ENCODE measurements around the gene KIR3DL1.
"Not testable (repeated sequence)": the region's sequence is repeated elsewhere in the genome, so short reads cannot be mapped to it uniquely, and the experiment has no call there.

The KIR3DL1 gene

GRCh38 chr19:54850930-54851329, 34.7 kb downstream of the KIR3DL1 start:
- Histone ChIP-seq H3K27ac (no peak overlapping the region), H3K4me3 (no peak overlapping the region), H3K36me3 (ENCODE audit: insufficient read depth, low read length) (no peaks in the 10 kb centered on the region), H3K9me3 (ENCODE audit: low read depth, low read length) (no peaks in the 10 kb centered on the region), H3K9ac (ENCODE audit: insufficient read length) (no peak overlapping the region)
- TF ChIP-seq POLR2AphosphoS5 (IDR thresholded peaks at IDR 0.05; ENCODE audit: borderline replicate concordance, low read depth, low read length) (no peak), FOXP2 (optimal IDR thresholded peaks at IDR 0.05; ENCODE audit: control extremely low read depth, extremely low read length, insufficient read depth) (no peak), EZH2 (IDR thresholded peaks at IDR 0.05) (no peak)
- DNase-seq (ENCODE audit: low read depth, low spot score), result no peak

GRCh38 chr19:54851353-54851752, 35.1 kb downstream of the KIR3DL1 start:
- no peak for TF ChIP-seq POLR2AphosphoS5 (IDR thresholded peaks at IDR 0.05; ENCODE audit: borderline replicate concordance, low read depth, low read length)
- DNase-seq (ENCODE audit: low read depth, low spot score), result no peak
- no peak overlapping the region for H3K9ac ChIP-seq (ENCODE audit: insufficient read length)
- no peaks in the 10 kb centered on the region for H3K36me3 ChIP-seq (ENCODE audit: insufficient read depth, low read length)
- no peak overlapping the region for H3K27ac ChIP-seq
- H3K4me3 ChIP-seq, result no peak overlapping the region
- H3K9me3 ChIP-seq (ENCODE audit: low read depth, low read length), result no peaks in the 10 kb centered on the region

- H3K27ac ChIP-seq; H3K9ac ChIP-seq (ENCODE audit: insufficient read length); H3K36me3 ChIP-seq (ENCODE audit: insufficient read depth, low read length); DNase-seq (ENCODE audit: low read depth, low spot score); H3K9me3 ChIP-seq (ENCODE audit: low read depth, low read length); H3K4me3 ChIP-seq: not testable (repeated sequence)
These were observed 39.0 kb downstream of the KIR3DL1 start for GRCh38 chr19:54855241-54855640.

GRCh38 chr19:54858476-54858875, 42.2 kb downstream of the KIR3DL1 start:
- H3K9ac ChIP-seq (ENCODE audit: insufficient read length); H3K4me3 ChIP-seq; H3K9me3 ChIP-seq (ENCODE audit: low read depth, low read length); H3K36me3 ChIP-seq (ENCODE audit: insufficient read depth, low read length); H3K27ac ChIP-seq; DNase-seq (ENCODE audit: low read depth, low spot score): not testable (repeated sequence)

GRCh38 chr19:54859421-54859820, 43.2 kb downstream of the KIR3DL1 start:
- DNase-seq (ENCODE audit: low read depth, low spot score), result not testable (repeated sequence)

GRCh38 chr19:54863459-54863858, 47.2 kb downstream of the KIR3DL1 start:
- not testable (repeated sequence) for H3K36me3 ChIP-seq (ENCODE audit: insufficient read depth, low read length)

More at GRCh38 chr19:54859421-54859820, 43.2 kb downstream of the KIR3DL1 start:
- H3K9ac ChIP-seq (ENCODE audit: insufficient read length); H3K27ac ChIP-seq; H3K36me3 ChIP-seq (ENCODE audit: insufficient read depth, low read length); H3K9me3 ChIP-seq (ENCODE audit: low read depth, low read length); H3K4me3 ChIP-seq: not testable (repeated sequence)

GRCh38 chr19:54871696-54872095, 55.4 kb downstream of the KIR3DL1 start:
- H3K9ac ChIP-seq (ENCODE audit: insufficient read length), result no peak overlapping the region
- TF ChIP-seq FOXP2 (optimal IDR thresholded peaks at IDR 0.05; ENCODE audit: control extremely low read depth, extremely low read length, insufficient read depth), result no peak
- no peak for TF ChIP-seq POLR2AphosphoS5 (IDR thresholded peaks at IDR 0.05; ENCODE audit: borderline replicate concordance, low read depth, low read length)
- TF ChIP-seq EZH2 (IDR thresholded peaks at IDR 0.05), result no peak
- no peak for DNase-seq (ENCODE audit: low read depth, low spot score)
- H3K36me3 ChIP-seq (ENCODE audit: insufficient read depth, low read length), result no peaks in the 10 kb centered on the region
- no peak overlapping the region for H3K4me3 ChIP-seq
- H3K9me3 ChIP-seq (ENCODE audit: low read depth, low read length), result no peaks in the 10 kb centered on the region
- no peak overlapping the region for H3K27ac ChIP-seq

More at GRCh38 chr19:54863459-54863858, 47.2 kb downstream of the KIR3DL1 start:
- H3K4me3 ChIP-seq; H3K27ac ChIP-seq; H3K9me3 ChIP-seq (ENCODE audit: low read depth, low read length); H3K9ac ChIP-seq (ENCODE audit: insufficient read length); DNase-seq (ENCODE audit: low read depth, low spot score): not testable (repeated sequence)

- no peak for DNase-seq (ENCODE audit: low read depth, low spot score)
- Histone ChIP-seq H3K9ac (ENCODE audit: insufficient read length) (no peak within 1 kb of the TSS), H3K27ac (no peak within 1 kb of the TSS), H3K36me3 (ENCODE audit: insufficient read depth, low read length) (no peaks in the 10 kb centered on the region), H3K4me3 (no peak within 1 kb of the TSS), H3K9me3 (ENCODE audit: low read depth, low read length) (no peaks in the 10 kb centered on the region)
- TF ChIP-seq EZH2 (IDR thresholded peaks at IDR 0.05), result no peak
- TF ChIP-seq FOXP2 (optimal IDR thresholded peaks at IDR 0.05; ENCODE audit: control extremely low read depth, extremely low read length, insufficient read depth), result no peak
- TF ChIP-seq POLR2AphosphoS5 (IDR thresholded peaks at IDR 0.05; ENCODE audit: borderline replicate concordance, low read depth, low read length), result no peak
These were observed 57.7 kb downstream of the KIR3DL1 start, which contains the start of gene FCAR for GRCh38 chr19:54873990-54874389. Gene FCAR, plus strand, starts transcription at chr19:54874235. Its CDS starts 55 bp downstream, at chr19:54874290.

- H3K9ac ChIP-seq (ENCODE audit: insufficient read length), result no peak overlapping the region
- H3K9me3 ChIP-seq (ENCODE audit: low read depth, low read length), result no peaks in the 10 kb centered on the region
- H3K27ac ChIP-seq, result no peak overlapping the region
- DNase-seq (ENCODE audit: low read depth, low spot score), result no peak
- no peaks in the 10 kb centered on the region for H3K36me3 ChIP-seq (ENCODE audit: insufficient read depth, low read length)
- no peak overlapping the region for H3K4me3 ChIP-seq
- no peak for TF ChIP-seq EZH2 (IDR thresholded peaks at IDR 0.05)
- TF ChIP-seq FOXP2 (optimal IDR thresholded peaks at IDR 0.05; ENCODE audit: control extremely low read depth, extremely low read length, insufficient read depth), result no peak
- TF ChIP-seq POLR2AphosphoS5 (IDR thresholded peaks at IDR 0.05; ENCODE audit: borderline replicate concordance, low read depth, low read length), result no peak
These were observed 59.2 kb downstream of the KIR3DL1 start for GRCh38 chr19:54875506-54875905.

- Histone ChIP-seq H3K9ac (ENCODE audit: insufficient read length) (no peak overlapping the region), H3K27ac (no peak overlapping the region), H3K9me3 (ENCODE audit: low read depth, low read length) (no peaks in the 10 kb centered on the region), H3K36me3 (ENCODE audit: insufficient read depth, low read length) (no peaks in the 10 kb centered on the region), H3K4me3 (no peak overlapping the region)
- no peak for TF ChIP-seq POLR2AphosphoS5 (IDR thresholded peaks at IDR 0.05; ENCODE audit: borderline replicate concordance, low read depth, low read length)
- TF ChIP-seq EZH2 (IDR thresholded peaks at IDR 0.05), result no peak
- no peak for TF ChIP-seq FOXP2 (optimal IDR thresholded peaks at IDR 0.05; ENCODE audit: control extremely low read depth, extremely low read length, insufficient read depth)
- DNase-seq (ENCODE audit: low read depth, low spot score), result no peak
These were observed 61.2 kb downstream of the KIR3DL1 start for GRCh38 chr19:54877471-54877870.

Data from SK-N-MC (cell line).